Stimulated activated naive CD8-positive, alpha-beta T cell treated with anti-CD3 and anti-CD28 coated beads, Interleukin-15, Interleukin-2, amounts not matched to agents 100 ng/mL and 50 ng/mL, for 24 hours (primary cell): ENCODE measurements around the gene CCNI2.
A peak's percentile ranks its signal among the peaks of the same experiment; 100 is the strongest.

Experiments used
- H3K27ac Mint-ChIP-seq: one replicate; pipeline ENCODE4 v1.8.0; 2021; ENCODE audit warnings: mild to moderate bottlenecking, mixed read lengths
- H3K27me3 Mint-ChIP-seq: one replicate; pipeline ENCODE4 v1.8.0; 2021; ENCODE audit warnings: mixed read lengths
- H3K36me3 Mint-ChIP-seq: one replicate; pipeline ENCODE4 v1.8.0; 2021; ENCODE audit warnings: low read depth, mixed read lengths
- H3K4me1 Mint-ChIP-seq: one replicate; pipeline ENCODE4 v1.8.0; 2021; ENCODE audit warnings: low read depth, mixed read lengths
- H3K4me3 Mint-ChIP-seq: one replicate; pipeline ENCODE4 v1.8.0; 2021; ENCODE audit warnings: mild to moderate bottlenecking, mixed read lengths
- H3K9me3 Mint-ChIP-seq: one replicate; pipeline ENCODE4 v1.8.0; 2021; ENCODE audit warnings: mixed read lengths

CCNI2 gene

GRCh38 chr5:132746954-132747615 lies at the start of gene CCNI2:
TSS of gene CCNI2 (plus strand) at chr5:132747426. CDS start at chr5:132747496, 70 bp downstream.
- Mint-ChIP-seq H3K36me3 (no peaks in the 10 kb centered on the region), H3K4me3 (peak within 1 kb of the TSS; percentile 71), H3K27ac (no peak within 1 kb of the TSS), H3K27me3 (peaks cover 19% of the 10 kb centered on the region), H3K4me1 (peaks cover 23% of the 10 kb centered on the region), H3K9me3 (no peaks in the 10 kb centered on the region)

DNA sequence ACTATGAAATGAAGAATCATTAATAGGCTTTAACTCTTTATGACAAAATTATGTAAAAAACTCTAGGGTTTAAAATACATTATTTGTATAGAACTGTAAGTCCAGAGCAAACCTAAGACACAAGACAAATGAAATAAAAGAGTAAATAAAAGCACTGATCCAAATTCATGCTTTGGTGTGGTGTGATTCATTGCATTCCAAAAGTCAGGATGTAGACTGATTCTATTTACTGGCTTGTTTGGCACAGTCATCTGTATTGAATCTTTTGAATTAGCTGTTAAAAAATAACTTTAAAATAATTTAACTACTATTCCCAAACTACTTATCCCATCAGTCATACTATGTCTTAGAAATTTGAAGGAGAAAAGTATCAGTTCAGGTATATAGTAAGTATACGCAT lies 42.4 kb upstream of the CCNI2 start:
- H3K36me3 Mint-ChIP-seq = peaks cover 37% of the 10 kb centered on the region
- H3K4me3 Mint-ChIP-seq = no peak overlapping the region
- H3K27me3 Mint-ChIP-seq = no peaks in the 10 kb centered on the region
- H3K9me3 Mint-ChIP-seq = no peaks in the 10 kb centered on the region
- H3K27ac Mint-ChIP-seq = no peak overlapping the region
- H3K4me1 Mint-ChIP-seq = no peaks in the 10 kb centered on the region

- no peaks in the 10 kb centered on the region for H3K9me3 Mint-ChIP-seq
- no peak overlapping the region for H3K4me3 Mint-ChIP-seq
- H3K36me3 Mint-ChIP-seq = peaks cover 13% of the 10 kb centered on the region
- H3K27me3 Mint-ChIP-seq = no peaks in the 10 kb centered on the region
- H3K4me1 Mint-ChIP-seq = no peaks in the 10 kb centered on the region
- no peak overlapping the region for H3K27ac Mint-ChIP-seq
Measured at GRCh38 chr5:132708645-132709044, 38.6 kb upstream of the CCNI2 start.

DNA sequence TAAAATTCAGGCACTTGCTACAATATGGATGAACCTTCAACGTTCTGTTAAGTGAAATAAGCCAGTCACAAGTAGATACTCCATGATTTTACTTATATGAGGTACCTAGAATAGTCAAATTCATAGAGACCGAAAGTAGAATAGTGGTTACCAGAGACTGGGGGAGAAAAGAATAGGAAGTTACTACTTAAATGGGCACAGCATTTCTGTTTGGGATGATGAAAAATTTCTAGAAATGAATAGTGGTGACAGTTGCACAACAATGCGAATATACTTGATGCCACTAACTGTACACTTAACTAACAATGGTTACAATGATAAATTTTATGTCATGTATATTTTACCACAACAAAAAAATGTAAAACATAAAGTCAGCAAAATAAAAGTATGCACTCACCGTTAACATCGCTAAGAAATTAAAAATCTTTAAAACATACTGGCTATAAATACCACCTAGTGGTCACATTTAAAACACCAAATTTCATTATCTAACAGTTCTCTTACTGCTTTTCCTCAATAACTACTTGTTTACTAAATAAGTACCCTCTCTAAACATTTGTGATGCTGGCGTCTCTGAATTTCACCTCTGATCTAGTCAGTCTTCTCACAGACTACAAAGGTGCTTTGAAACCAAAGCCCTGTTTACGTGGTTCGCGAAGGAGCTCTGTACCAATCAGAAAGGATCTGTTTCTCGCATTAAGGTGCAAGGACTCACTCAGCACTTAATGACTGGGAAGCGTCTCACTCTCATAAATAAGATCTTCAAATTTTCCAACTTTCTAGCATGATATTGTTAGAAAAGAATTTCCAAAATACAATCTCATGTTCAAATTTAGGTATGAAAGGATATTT lies 32.5 kb upstream of the CCNI2 start:
- Mint-ChIP-seq H3K36me3 (peaks cover 7% of the 10 kb centered on the region), H3K27ac (no peak overlapping the region), H3K4me1 (peaks cover 12% of the 10 kb centered on the region)

DNA sequence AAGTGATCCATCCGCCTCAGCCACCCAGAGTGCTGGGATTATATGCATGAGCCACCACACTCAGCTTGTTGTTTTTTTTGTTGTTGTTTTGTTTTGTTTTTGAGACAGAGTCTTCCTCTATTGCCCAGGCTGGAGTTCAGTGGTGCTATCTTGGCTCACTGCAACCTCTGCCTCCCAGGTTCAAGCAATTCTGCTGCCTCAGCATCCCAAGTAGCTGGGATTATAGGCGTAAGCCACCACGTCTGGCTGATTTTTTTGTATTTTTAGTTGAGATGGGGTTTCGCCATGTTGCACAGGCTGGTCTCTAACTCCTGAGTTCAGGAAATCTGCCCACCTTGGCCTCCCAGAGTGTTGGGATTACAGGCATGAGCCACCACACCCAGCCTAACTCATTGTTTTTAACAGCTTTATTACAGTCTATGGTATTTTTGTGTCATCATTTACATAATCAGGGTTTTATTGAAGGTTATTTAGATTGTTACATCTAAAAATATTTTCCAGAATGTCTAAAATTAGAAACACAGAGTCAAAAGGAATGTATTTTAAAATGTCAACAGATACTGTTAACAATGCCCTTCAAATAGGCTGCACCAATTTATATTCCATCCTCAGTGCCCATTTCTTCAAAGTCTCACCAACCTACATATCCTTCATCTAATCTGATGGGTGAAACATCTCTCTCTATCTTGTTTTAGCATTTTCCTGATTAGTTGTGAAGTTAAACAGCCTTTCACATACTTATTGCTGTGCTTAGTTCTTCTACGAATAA lies 28.5 kb upstream of the CCNI2 start:
- peaks cover 12% of the 10 kb centered on the region for H3K36me3 Mint-ChIP-seq
- no peak overlapping the region for H3K4me3 Mint-ChIP-seq
- no peaks in the 10 kb centered on the region for H3K27me3 Mint-ChIP-seq
- H3K9me3 Mint-ChIP-seq = no peaks in the 10 kb centered on the region
- H3K27ac Mint-ChIP-seq = no peak overlapping the region
- peaks cover 12% of the 10 kb centered on the region for H3K4me1 Mint-ChIP-seq

More for the DNA sequence above, 32.5 kb upstream of the CCNI2 start:
- Mint-ChIP-seq H3K27me3 (no peaks in the 10 kb centered on the region), H3K4me3 (no peak overlapping the region), H3K9me3 (no peaks in the 10 kb centered on the region)

DNA sequence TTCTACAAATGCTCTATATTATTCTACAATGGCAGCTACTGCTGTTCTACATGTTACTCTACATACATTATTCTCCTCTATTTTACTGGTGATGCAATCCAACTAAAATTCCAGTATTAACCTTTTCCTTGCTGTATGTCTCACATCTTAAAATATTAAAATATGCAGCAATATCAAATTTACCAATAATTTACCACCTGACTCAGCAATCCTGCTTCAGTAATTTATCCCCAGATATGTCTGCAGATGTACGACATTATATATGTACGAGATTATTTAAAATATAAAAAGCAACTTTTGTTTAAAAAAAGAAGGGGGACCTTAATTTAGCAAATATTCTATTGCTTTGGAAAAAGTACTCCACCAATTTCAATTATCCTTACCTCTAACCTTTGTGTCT lies 21.5 kb upstream of the CCNI2 start:
- Mint-ChIP-seq H3K9me3 (no peaks in the 10 kb centered on the region), H3K27me3 (no peaks in the 10 kb centered on the region), H3K36me3 (peaks cover 28% of the 10 kb centered on the region), H3K27ac (no peak overlapping the region), H3K4me3 (no peak overlapping the region), H3K4me1 (no peaks in the 10 kb centered on the region)

DNA sequence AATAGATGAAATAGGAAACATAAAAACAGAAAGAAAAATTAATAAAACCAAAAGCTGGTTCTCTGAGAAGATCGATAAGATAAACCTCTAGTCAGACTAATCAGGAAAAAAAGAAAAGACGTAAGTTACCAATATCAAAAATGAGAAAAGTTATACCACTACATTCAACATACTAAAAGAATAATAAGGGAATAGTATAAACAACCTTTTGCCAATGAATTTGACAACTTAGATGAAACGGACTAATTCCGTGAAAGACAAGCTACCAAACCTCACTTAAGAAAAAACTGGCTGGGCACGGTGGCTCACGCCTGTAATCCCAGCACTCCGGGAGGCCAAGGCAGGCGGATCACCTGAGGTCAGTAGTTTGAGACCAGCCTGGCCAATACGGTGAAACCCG lies 17.3 kb upstream of the CCNI2 start:
- H3K27ac Mint-ChIP-seq = no peak overlapping the region
- H3K9me3 Mint-ChIP-seq = no peaks in the 10 kb centered on the region
- H3K36me3 Mint-ChIP-seq = peaks cover 18% of the 10 kb centered on the region
- no peaks in the 10 kb centered on the region for H3K27me3 Mint-ChIP-seq
- H3K4me1 Mint-ChIP-seq = peaks cover 5% of the 10 kb centered on the region
- no peak overlapping the region for H3K4me3 Mint-ChIP-seq

DNA sequence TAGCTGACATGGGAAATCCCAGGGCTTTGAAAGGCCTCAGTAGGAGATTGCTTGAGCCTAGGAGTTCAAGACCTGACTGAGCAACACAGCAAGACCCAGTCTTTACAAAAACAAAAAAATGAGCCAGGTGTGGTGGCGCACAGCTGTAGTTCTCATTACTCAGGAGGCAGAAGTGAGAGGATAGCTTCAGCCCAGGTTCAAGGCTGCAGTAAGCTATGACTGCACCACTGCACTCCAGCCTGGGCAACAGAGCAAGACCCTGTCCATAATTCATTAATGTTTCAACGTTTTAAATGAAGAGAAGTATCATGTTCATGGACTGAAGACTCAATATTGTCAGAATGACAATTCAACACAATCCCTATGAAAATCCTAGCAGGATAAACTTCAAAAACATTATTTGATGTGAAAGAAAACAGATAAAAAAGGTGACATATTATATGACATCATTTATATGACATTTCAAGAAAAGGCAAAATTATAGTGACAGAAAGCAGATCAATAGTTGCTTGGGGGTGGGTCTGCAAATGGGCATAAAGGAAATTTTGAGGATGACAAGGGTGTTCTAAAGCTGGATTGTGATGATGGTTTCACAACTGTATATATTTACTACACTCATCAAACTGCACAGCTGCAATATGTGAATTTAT lies 13.6 kb upstream of the CCNI2 start:
- H3K9me3 Mint-ChIP-seq = no peaks in the 10 kb centered on the region
- H3K4me1 Mint-ChIP-seq = peaks cover 32% of the 10 kb centered on the region
- no peak overlapping the region for H3K4me3 Mint-ChIP-seq

GRCh38 chr5:132734687-132735086 lies 12.5 kb upstream of the CCNI2 start:
- H3K4me1 Mint-ChIP-seq = peaks cover 32% of the 10 kb centered on the region
- no peaks in the 10 kb centered on the region for H3K9me3 Mint-ChIP-seq
- H3K4me3 Mint-ChIP-seq = no peak overlapping the region
- H3K27ac Mint-ChIP-seq = no peak overlapping the region
- no peaks in the 10 kb centered on the region for H3K27me3 Mint-ChIP-seq
- peaks cover 10% of the 10 kb centered on the region for H3K36me3 Mint-ChIP-seq

More for the DNA sequence above, 13.6 kb upstream of the CCNI2 start:
- Mint-ChIP-seq H3K36me3 (peaks cover 13% of the 10 kb centered on the region), H3K27ac (no peak overlapping the region), H3K27me3 (no peaks in the 10 kb centered on the region)

GRCh38 chr5:132736853-132737833 lies 10.1 kb upstream of the CCNI2 start, which contains the start of gene KIF3A:
TSS of gene KIF3A (minus strand) at chr5:132737546. CDS start at chr5:132737419, 127 bp downstream.
- Mint-ChIP-seq H3K4me3 (peak within 1 kb of the TSS; percentile 85), H3K36me3 (peaks cover 4% of the 10 kb centered on the region), H3K27ac (peak within 1 kb of the TSS; percentile 81), H3K4me1 (peaks cover 32% of the 10 kb centered on the region), H3K9me3 (no peaks in the 10 kb centered on the region), H3K27me3 (peaks cover 10% of the 10 kb centered on the region)

DNA sequence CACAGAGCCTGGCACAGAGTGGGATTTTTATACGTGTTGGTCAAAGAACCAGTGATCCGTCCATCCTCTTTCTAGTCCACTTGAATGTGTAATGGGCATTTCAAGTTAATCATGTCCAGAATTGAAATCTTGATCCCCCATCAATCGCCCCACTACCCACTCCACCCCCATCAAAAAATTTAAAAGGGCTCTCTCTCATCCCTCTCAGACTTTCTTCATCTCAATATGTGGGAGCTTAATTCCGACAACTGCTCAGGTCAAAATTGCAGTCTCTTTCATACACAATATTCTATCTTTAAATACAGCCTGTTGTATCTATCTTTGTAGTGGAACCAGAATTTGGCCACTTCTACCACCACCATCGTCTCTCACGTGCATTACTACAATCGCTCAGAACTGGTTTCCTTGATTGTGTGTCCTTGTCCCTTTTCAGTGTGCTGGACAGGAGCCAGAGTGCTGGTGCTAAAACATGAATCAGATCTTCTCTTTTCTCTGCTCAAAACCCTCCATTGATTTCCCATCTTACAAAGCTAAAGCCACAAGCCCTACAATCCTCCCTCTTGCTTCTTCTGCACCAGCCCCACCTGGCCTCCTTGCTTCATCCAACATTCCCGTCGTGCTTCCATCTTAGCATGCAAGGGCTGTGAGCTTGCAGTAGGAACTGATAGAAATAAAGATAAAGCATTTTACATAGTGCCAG lies 9.1 kb upstream of the CCNI2 start:
- peak overlapping the region; percentile 81 for H3K27ac Mint-ChIP-seq
- H3K27me3 Mint-ChIP-seq = peaks cover 14% of the 10 kb centered on the region

GRCh38 chr5:132739232-132739631 lies 8.0 kb upstream of the CCNI2 start:
- Mint-ChIP-seq H3K36me3 (no peaks in the 10 kb centered on the region), H3K27me3 (peaks cover 14% of the 10 kb centered on the region), H3K4me3 (no peak overlapping the region), H3K27ac (no peak overlapping the region), H3K4me1 (peaks cover 27% of the 10 kb centered on the region), H3K9me3 (no peaks in the 10 kb centered on the region)

More for the DNA sequence above, 9.1 kb upstream of the CCNI2 start:
- H3K36me3 Mint-ChIP-seq = no peaks in the 10 kb centered on the region
- H3K4me3 Mint-ChIP-seq = peak overlapping the region; percentile 85
- H3K9me3 Mint-ChIP-seq = no peaks in the 10 kb centered on the region
- H3K4me1 Mint-ChIP-seq = peaks cover 32% of the 10 kb centered on the region

DNA sequence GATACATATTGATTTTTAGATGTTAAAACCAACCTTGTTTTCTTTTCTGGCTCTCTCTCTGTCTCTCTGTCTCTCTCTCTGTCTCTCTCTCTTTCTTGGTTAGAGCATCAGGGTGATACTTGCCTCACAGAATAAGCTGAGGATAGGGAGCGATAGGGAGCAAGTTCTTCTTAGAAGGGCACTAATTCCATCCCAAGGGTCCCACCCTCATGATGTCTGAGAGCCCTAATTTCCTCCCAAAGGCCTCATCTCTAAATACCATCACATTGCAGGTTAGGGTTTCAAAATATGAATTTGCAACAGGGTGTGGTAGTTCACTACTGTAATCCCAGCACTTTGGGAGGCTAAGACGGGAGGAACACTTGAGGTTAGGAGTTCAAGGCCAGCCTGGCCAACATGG lies 5.1 kb upstream of the CCNI2 start:
- Mint-ChIP-seq H3K4me3 (no peak overlapping the region), H3K27me3 (peaks cover 28% of the 10 kb centered on the region), H3K27ac (no peak overlapping the region), H3K9me3 (no peaks in the 10 kb centered on the region), H3K36me3 (no peaks in the 10 kb centered on the region), H3K4me1 (peaks cover 14% of the 10 kb centered on the region)
